Liver (tissue), 9 donors: Measurements from ENCODE around the gene HOXD4. TPM values are rescaled to one million over a fixed set of nuclear protein-coding genes. Genes with fewer than 3 reads are reported as not detected.

Experiments used
- DNase-seq: peaks from one replicate; pipeline ENCODE4 v3.0.0-alpha.2; 2017; ENCODE audit warnings: low spot score
- H3K27ac ChIP-seq, 2 donors: one replicate each; pipeline ENCODE4 v1.7.0; 2013; ENCODE audit warnings: inconsistent platforms in 2 of 2, low read length in 2 of 2, control low read depth in 1 of 2, low read depth in 1 of 2, mild to moderate bottlenecking in 1 of 2
- H3K27me3 ChIP-seq, 4 donors: one replicate each; pipeline versions ENCODE4 v1.6.1 to v1.7.0; 2013; ENCODE audit warnings: low read length in 3 of 4, inconsistent platforms in 1 of 4, mild to moderate bottlenecking in 1 of 4, moderate library complexity in 1 of 4; ENCODE audit not compliant: control insufficient read depth in 4 of 4, insufficient read depth in 4 of 4
- H3K36me3 ChIP-seq, 4 donors: one replicate each; pipeline versions ENCODE4 v1.6.1 to v1.7.0; 2013; ENCODE audit warnings: low read length in 3 of 4, mild to moderate bottlenecking in 3 of 4, low read depth in 1 of 4, moderate library complexity in 1 of 4; ENCODE audit not compliant: control insufficient read depth in 4 of 4, insufficient read depth in 3 of 4
- H3K4me1 ChIP-seq, 4 donors: one replicate each; pipeline versions ENCODE4 v1.6.1 to v1.7.0; 2013; ENCODE audit warnings: low read length in 3 of 4, mild to moderate bottlenecking in 3 of 4, moderate library complexity in 1 of 4; ENCODE audit not compliant: control insufficient read depth in 4 of 4, insufficient read depth in 4 of 4
- H3K4me3 ChIP-seq, 3 donors: one replicate each; pipeline versions ENCODE4 v1.6.1 to v1.7.0; 2013; ENCODE audit warnings: low read length in 3 of 3, control low read depth in 1 of 3, low read depth in 1 of 3, mild to moderate bottlenecking in 1 of 3
- H3K9ac ChIP-seq, 2 donors: one replicate each; pipeline ENCODE4 v1.7.0; 2013; ENCODE audit warnings: low read length in 2 of 2, mild to moderate bottlenecking in 2 of 2, moderate library complexity in 2 of 2, control low read depth in 1 of 2, low read depth in 1 of 2
- H3K9me3 ChIP-seq, 4 donors: one replicate each; pipeline versions ENCODE4 v1.6.1 to v1.7.0; 2013; ENCODE audit warnings: low read length in 3 of 4; ENCODE audit not compliant: control insufficient read depth in 4 of 4
- ATF3 ChIP-seq: IDR thresholded peaks from 2 replicates; pipeline ENCODE4 v1.6.1; 2016; ENCODE audit warnings: antibody characterized with exemption
- CTCF ChIP-seq: fragments of 150-350 bp; IDR thresholded peaks from 2 replicates; pipeline ENCODE4 v1.5.1; 2017; ENCODE audit warnings: improper control_type of control experiment, low read depth, low read length; ENCODE audit not compliant: missing input control
- EGR1 ChIP-seq, 2 donors: IDR thresholded peaks; 2 replicates each; pipeline ENCODE4 v1.6.1; 2016 to 2018; ENCODE audit warnings: antibody characterized with exemption in 2 of 2, low read depth in 2 of 2
- FOXA1 ChIP-seq: IDR thresholded peaks from 2 replicates; pipeline ENCODE4 v1.6.1; 2016; ENCODE audit warnings: antibody characterized with exemption
- FOXA2 ChIP-seq: IDR thresholded peaks from 2 replicates; pipeline ENCODE4 v1.6.1; 2016; ENCODE audit warnings: antibody characterized with exemption
- GABPA ChIP-seq, 2 donors: IDR thresholded peaks in 1 of 2; conservative IDR thresholded peaks in 1 of 2; 2 replicates each; pipeline ENCODE4 v1.6.1; 2016; ENCODE audit warnings: antibody characterized with exemption in 2 of 2, mild to moderate bottlenecking in 1 of 2, moderate library complexity in 1 of 2
- HNF4A ChIP-seq, 2 donors: conservative IDR thresholded peaks; 2 replicates each; pipeline ENCODE4 v1.6.1; 2016; ENCODE audit warnings: antibody characterized with exemption in 2 of 2, mild to moderate bottlenecking in 2 of 2
- HNF4G ChIP-seq: IDR thresholded peaks from 2 replicates; pipeline ENCODE4 v1.6.1; 2016; ENCODE audit warnings: antibody characterized with exemption
- JUND ChIP-seq, 2 donors: IDR thresholded peaks; 2 replicates each; pipeline ENCODE4 v1.6.1; 2016; ENCODE audit warnings: antibody characterized with exemption in 2 of 2
- MAX ChIP-seq: IDR thresholded peaks from 2 replicates; pipeline ENCODE4 v1.6.1; 2016; ENCODE audit warnings: antibody characterized with exemption
- NR2F2 ChIP-seq: IDR thresholded peaks from 2 replicates; pipeline ENCODE4 v1.6.1; 2016; ENCODE audit warnings: antibody characterized with exemption
- RAD21 ChIP-seq, 2 donors: IDR thresholded peaks; 2 replicates each; pipeline ENCODE4 v1.6.1; 2016; ENCODE audit warnings: antibody characterized with exemption in 2 of 2, mild to moderate bottlenecking in 2 of 2
- REST ChIP-seq: IDR thresholded peaks from 2 replicates; pipeline ENCODE4 v1.6.1; 2016; ENCODE audit warnings: antibody characterized with exemption, mild to moderate bottlenecking
- RXRA ChIP-seq, 2 donors: IDR thresholded peaks; 2 replicates each; pipeline ENCODE4 v1.6.1; 2017 to 2018; ENCODE audit warnings: antibody characterized with exemption in 2 of 2, mild to moderate bottlenecking in 1 of 2
- SP1 ChIP-seq: IDR thresholded peaks from 2 replicates; pipeline ENCODE4 v1.6.1; 2018; ENCODE audit warnings: antibody characterized with exemption, mild to moderate bottlenecking
- TAF1 ChIP-seq: conservative IDR thresholded peaks from 2 replicates; pipeline ENCODE4 v1.6.1; 2016; ENCODE audit warnings: antibody characterized with exemption, mild to moderate bottlenecking
- YY1 ChIP-seq: IDR thresholded peaks from 2 replicates; pipeline ENCODE4 v1.6.1; 2016; ENCODE audit warnings: antibody characterized with exemption, mild to moderate bottlenecking
- WGBS: extraction: QIAGEN DNeasy Blood & Tissue Kit; methylation state at CpG from one replicate; pipeline ENCODE4 v1.1.7; 2013; 5-methylcytosine and 5-hydroxymethylcytosine counted together
- polyA plus RNA-seq, 2 donors: library from polyadenylated mRNA; stranded (reverse) in 1 of 2; unstranded in 1 of 2; fragments of 200-250 nt in 1 of 2; fragments of >200 nt in 1 of 2; fragmentation: Nextera tagmentation in 1 of 2; extraction: Ambion mirVana in 1 of 2; gene quantifications; one replicate each; pipeline versions ENCODE4 v1.2.1 to v1.2.3, GENCODE V29; 2013 to 2015
- total RNA-seq, 2 donors: library from RNA; depleted of rRNA; stranded (reverse); fragments of >200 nt; gene quantifications; one replicate each; pipeline ENCODE4 v1.2.3, GENCODE V29; 2014
- TF ChIP-seq, protein P1 (sequence below): IDR thresholded peaks from 2 replicates; pipeline ENCODE4 v1.6.1; 2016; ENCODE audit warnings: antibody characterized with exemption
- donor health status: healthy.
- donor health status: healthy.
- donor health status: healthy.
- donor health status: healthy.
- donor health status: healthy.

The HOXD4 gene
- total and polyA plus RNA-seq, 4 donors = not detected

GRCh38 chr2:176138526-176138922, 12.8 kb upstream of the HOXD4 start:
- TF ChIP-seq FOXA1 = no peak
- TF ChIP-seq TAF1 = no peak
- TF ChIP-seq NR2F2 = no peak
- no peak for TF ChIP-seq HNF4G
- no peak for TF ChIP-seq HNF4A (conservative IDR thresholded peaks at IDR 0.05)
- no peak for TF ChIP-seq CTCF
- TF ChIP-seq RAD21 (IDR thresholded peaks at IDR 0.05) = no peak
- TF ChIP-seq, protein P1, sequence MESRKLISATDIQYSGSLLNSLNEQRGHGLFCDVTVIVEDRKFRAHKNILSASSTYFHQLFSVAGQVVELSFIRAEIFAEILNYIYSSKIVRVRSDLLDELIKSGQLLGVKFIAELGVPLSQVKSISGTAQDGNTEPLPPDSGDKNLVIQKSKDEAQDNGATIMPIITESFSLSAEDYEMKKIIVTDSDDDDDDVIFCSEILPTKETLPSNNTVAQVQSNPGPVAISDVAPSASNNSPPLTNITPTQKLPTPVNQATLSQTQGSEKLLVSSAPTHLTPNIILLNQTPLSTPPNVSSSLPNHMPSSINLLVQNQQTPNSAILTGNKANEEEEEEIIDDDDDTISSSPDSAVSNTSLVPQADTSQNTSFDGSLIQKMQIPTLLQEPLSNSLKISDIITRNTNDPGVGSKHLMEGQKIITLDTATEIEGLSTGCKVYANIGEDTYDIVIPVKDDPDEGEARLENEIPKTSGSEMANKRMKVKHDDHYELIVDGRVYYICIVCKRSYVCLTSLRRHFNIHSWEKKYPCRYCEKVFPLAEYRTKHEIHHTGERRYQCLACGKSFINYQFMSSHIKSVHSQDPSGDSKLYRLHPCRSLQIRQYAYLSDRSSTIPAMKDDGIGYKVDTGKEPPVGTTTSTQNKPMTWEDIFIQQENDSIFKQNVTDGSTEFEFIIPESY = no peak
- TF ChIP-seq ATF3 = no peak
- TF ChIP-seq YY1 = no peak
- TF ChIP-seq SP1 = no peak
- no peak for TF ChIP-seq MAX
- TF ChIP-seq RXRA (IDR thresholded peaks at IDR 0.05) = no peak
- no peak for TF ChIP-seq EGR1 (IDR thresholded peaks at IDR 0.05; ENCODE audit: low read depth in 2 of 2)
- TF ChIP-seq FOXA2 = no peak
- H3K27me3 ChIP-seq = peaks cover 11 to 40% (median 24%) of the 10 kb centered on the region in 4 donors
- no peak for DNase-seq
- WGBS = 17% methylated on average over 14 of the region's 14 CpGs
- H3K36me3 ChIP-seq = no peaks in the 10 kb centered on the region
- no peaks in the 10 kb centered on the region for H3K9me3 ChIP-seq
- H3K4me1 ChIP-seq = peaks cover 7 to 18% (median 13%) of the 10 kb centered on the region in 4 donors
- no peak overlapping the region for H3K9ac ChIP-seq
- no peak overlapping the region for H3K27ac ChIP-seq
- H3K4me3 ChIP-seq = no peak overlapping the region

DNA sequence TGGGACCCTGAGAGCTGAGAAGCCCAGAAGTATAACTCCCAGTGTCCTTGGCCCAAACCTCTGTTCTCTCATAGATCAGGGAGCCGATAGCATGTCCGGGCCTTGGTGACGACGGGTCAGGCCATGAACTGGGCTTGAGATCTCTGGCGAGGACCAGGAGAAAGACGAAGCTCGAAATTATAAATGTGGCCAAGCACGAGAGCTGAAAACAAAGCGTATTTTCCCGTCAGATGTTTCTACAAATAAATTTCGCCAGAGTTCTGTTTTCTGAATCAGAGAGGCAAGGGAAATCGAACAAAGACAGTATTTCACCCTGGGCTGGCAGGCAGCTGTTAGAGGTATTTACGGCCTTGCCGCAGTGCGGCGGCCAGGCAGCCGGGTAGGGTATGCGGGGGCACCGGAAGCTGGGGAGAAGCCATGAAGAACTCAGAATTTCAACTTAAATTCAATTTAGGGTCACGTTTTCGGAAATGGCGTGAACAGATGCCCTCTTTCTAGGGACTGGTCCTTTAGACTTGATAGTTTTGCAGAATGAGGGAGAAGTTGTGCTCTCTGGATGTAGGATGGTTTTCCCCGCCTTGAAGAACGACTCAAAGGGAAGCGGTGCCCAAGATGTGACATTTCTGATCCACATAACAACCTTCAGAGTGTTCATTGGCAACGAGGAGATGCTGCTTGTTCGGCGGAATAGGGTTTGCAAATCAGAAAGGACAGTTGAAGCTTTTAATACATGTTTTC, 12.3 kb upstream of the HOXD4 start:
- 17% methylated on average over 28 of the region's 28 CpGs for WGBS
- H3K36me3 ChIP-seq = no peaks in the 10 kb centered on the region
- H3K9me3 ChIP-seq = no peaks in the 10 kb centered on the region
- no peak for DNase-seq
- peaks cover 11 to 34% (median 26%) of the 10 kb centered on the region in 4 donors for H3K27me3 ChIP-seq
- no peak overlapping the region for H3K27ac ChIP-seq
- peaks cover 7 to 18% (median 13%) of the 10 kb centered on the region in 4 donors for H3K4me1 ChIP-seq
- H3K9ac ChIP-seq = no peak overlapping the region
- H3K4me3 ChIP-seq = no peak overlapping the region
- TF ChIP-seq HNF4A (conservative IDR thresholded peaks at IDR 0.05) = no peak
- no peak for TF ChIP-seq CTCF
- TF ChIP-seq FOXA1 = no peak
- no peak for TF ChIP-seq YY1
- TF ChIP-seq RAD21 (IDR thresholded peaks at IDR 0.05) = no peak
- no peak for TF ChIP-seq HNF4G
- no peak for TF ChIP-seq MAX
- TF ChIP-seq GABPA (IDR thresholded peaks at IDR 0.05 in 1 of 2, conservative IDR thresholded peaks at IDR 0.05 in 1 of 2) = no peak
- no peak for TF ChIP-seq REST
- TF ChIP-seq SP1 = no peak
- no peak for TF ChIP-seq EGR1 (IDR thresholded peaks at IDR 0.05; ENCODE audit: low read depth in 2 of 2)
- TF ChIP-seq, protein P1 = no peak
- no peak for TF ChIP-seq JUND (IDR thresholded peaks at IDR 0.05)
- no peak for TF ChIP-seq NR2F2
- TF ChIP-seq TAF1 = no peak
- TF ChIP-seq RXRA (IDR thresholded peaks at IDR 0.05) = no peak
